HG03108 (cell line): ENCODE measurements around the gene SELPLG.
"Not testable (repeated sequence)": the region's sequence is repeated elsewhere in the genome, so short reads cannot be mapped to it uniquely, and the experiment has no call there.

Source experiments
- ATAC-seq: cut with Tn5 transposase; IDR thresholded peaks from one replicate; pipeline ENCODE4 v1.9.1; 2021; ENCODE audit warnings: moderate library complexity; ENCODE audit not compliant: unreplicated experiment

SELPLG gene

DNA sequence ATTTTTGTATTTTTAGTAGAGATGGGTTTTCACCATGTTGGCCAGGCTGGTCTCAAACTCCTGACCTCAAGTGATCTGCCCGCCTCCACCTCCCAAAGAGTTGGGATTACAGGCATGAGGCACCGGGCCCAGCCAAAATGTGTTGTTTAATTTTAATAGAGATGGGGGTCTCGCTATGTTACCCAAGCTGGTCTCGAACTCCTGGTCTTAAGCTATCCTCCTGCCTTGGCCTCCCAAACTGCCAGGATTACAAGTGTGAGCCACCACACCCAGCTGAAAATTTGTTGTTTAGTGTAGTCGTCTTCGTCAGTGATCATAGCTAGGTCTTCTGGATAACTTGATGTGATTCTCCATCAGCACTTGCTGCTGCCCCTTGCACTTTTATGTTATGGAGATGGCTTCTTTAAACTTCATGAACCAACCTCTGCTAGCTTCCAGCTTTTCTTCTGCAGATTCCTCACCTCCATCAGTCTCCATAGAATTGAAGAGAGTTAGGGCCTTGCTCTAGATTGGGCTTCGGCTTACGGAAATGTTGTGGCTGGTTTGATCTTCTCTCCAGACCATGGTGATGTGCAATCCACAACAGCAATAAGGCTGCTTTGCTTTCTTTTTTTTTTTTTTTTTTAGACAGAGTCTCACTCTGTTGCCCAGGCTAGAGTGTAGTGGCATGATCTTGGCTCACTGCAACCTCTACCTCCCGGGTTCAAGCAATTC lies 58.3 kb downstream of the SELPLG start:
- ATAC-seq = no peak

DNA sequence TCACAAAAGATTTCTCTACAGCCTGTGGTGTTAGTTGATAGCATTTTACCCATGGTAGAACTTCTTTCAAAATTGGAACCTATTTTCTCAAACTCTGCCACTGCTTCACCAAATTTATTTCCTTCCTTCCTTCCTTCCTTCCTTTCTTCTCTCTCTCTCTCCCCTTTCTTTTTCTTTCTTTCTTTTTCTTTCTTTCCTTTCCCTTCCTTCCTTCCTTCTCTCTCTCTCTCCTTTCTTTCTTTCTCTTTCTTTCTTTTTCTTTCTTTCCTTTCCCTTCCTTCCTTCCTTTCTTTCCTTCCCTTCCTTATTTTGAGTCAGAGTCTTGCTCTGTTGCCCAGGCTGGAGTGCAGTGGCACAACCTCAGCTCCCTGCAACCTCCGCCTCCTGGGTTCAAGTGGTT lies 59.4 kb downstream of the SELPLG start:
- not testable (repeated sequence) for ATAC-seq

- ATAC-seq = no peak
Observed at GRCh38 chr12:108573317-108573716, 60.4 kb downstream of the SELPLG start.

GRCh38 chr12:108572166-108572790 lies 61.4 kb downstream of the SELPLG start:
- no peak for ATAC-seq
